ENCODE results near the gene STPG1. TPM values are rescaled to one million over a fixed set of nuclear protein-coding genes. Genes with fewer than 3 reads are reported as not detected.

The STPG1 gene
- total and polyA plus RNA-seq, 9 of the 15 experiments (the other 6 are each of a cell fraction or from before 2014, with no cell fraction given): 5.0 to 11.9 (median 8.3) TPM

GRCh38 chr1:24385160-24385940 is 28.2 kb downstream of the STPG1 start (continued):
- TF ChIP-seq PHF21A (IDR thresholded peaks at IDR 0.05; ENCODE audit: borderline replicate concordance, low read depth): no peak
- TF ChIP-seq HNRNPK (IDR thresholded peaks at IDR 0.05; ENCODE audit: low read depth, low read length, poor library complexity, severe bottlenecking): no peak
- no peak for TF ChIP-seq RNF2 (IDR thresholded peaks at IDR 0.05)
- TF ChIP-seq MAFK (IDR thresholded peaks at IDR 0.05; ENCODE audit: low read length): no peak
- TF ChIP-seq CTCFL (IDR thresholded peaks at IDR 0.05; ENCODE audit: borderline replicate concordance, insufficient read depth, low read depth, low read length, poor library complexity, severe bottlenecking): peak; percentile 10
- TF ChIP-seq CTCF (IDR thresholded peaks at IDR 0.05 in 2 of 3, conservative IDR thresholded peaks at IDR 0.05 in 1 of 3; ENCODE audit: insufficient read depth in 2 of 3, low read depth in 1 of 3, low read length in 3 of 3): peak; percentile 91 to 99 (median 99)
- TF ChIP-seq NKRF (IDR thresholded peaks at IDR 0.05; ENCODE audit: borderline replicate concordance): no peak
- no peak for TF ChIP-seq RBM17 (IDR thresholded peaks at IDR 0.05; ENCODE audit: borderline replicate concordance, low read depth, low read length)
- TF ChIP-seq STAT5A (IDR thresholded peaks at IDR 0.05; ENCODE audit: borderline replicate concordance, low read length): no peak
- no peak for TF ChIP-seq SMARCA4 (IDR thresholded peaks at IDR 0.05)
- no peak for TF ChIP-seq ZEB2 (IDR thresholded peaks at IDR 0.05)
- TF ChIP-seq IRF1 (CRISPR knock-in tag; IDR thresholded peaks at IDR 0.05; ENCODE audit: borderline replicate concordance): no peak
- TF ChIP-seq RAD21 (CRISPR knock-in tag; conservative IDR thresholded peaks at IDR 0.05 in 1 of 2, IDR thresholded peaks at IDR 0.05 in 1 of 2): peak in 1 of 2 experiments; percentile 69; a peak in 2 of 4 replicates
- TF ChIP-seq FOXM1 (IDR thresholded peaks at IDR 0.05; ENCODE audit: low read depth): no peak
- no peak for TF ChIP-seq FOXM1 (CRISPR knock-in tag; IDR thresholded peaks at IDR 0.05; ENCODE audit: low read depth)
- TF ChIP-seq NR1H2 (CRISPR knock-in tag; IDR thresholded peaks at IDR 0.05): no peak
- TF ChIP-seq TAF1 (IDR thresholded peaks at IDR 0.05; ENCODE audit: control insufficient read depth, extremely low read depth, insufficient read depth, low read length, severe bottlenecking): no peak
